SK-N-MC (cell line): ENCODE data around the gene WNT5B.

Experiments used
- EZH2 ChIP-seq: fragments of 200-600 bp; sonication (generic); IDR thresholded peaks from one replicate; pipeline ENCODE4 v1.6.1; 2017; ENCODE audit warnings: antibody characterized with exemption
- POLR2AphosphoS5 ChIP-seq: IDR thresholded peaks from 2 replicates; pipeline ENCODE4 v1.6.1; 2012; ENCODE audit warnings: mild to moderate bottlenecking, low read depth, low read length, borderline replicate concordance

GRCh38 chr12:1583421-1584078, 45.5 kb upstream of the WNT5B start:
- TF ChIP-seq EZH2 (no peak), POLR2AphosphoS5 (no peak)
